HepG2 (cell line): ENCODE measurements around the gene HAUS2. TPM values are rescaled to one million over a fixed set of nuclear protein-coding genes. Genes with fewer than 3 reads are reported as not detected.

ENCODE experiments used
- ARID4A ChIP-seq: sonication (generic); formaldehyde crosslinking; IDR thresholded peaks from 2 replicates; pipeline ENCODE4 v1.5.0; 2020; ENCODE audit warnings: mild to moderate bottlenecking, missing genetic modification reagents, borderline replicate concordance
- ELK4 ChIP-seq: sonication (generic); formaldehyde crosslinking; IDR thresholded peaks from 2 replicates; pipeline ENCODE4 v1.9.0; 2021; ENCODE audit warnings: missing genetic modification reagents, borderline replicate concordance
- ETS1 ChIP-seq: sonication (generic); formaldehyde crosslinking; IDR thresholded peaks from 2 replicates; pipeline ENCODE4 v1.4.0; 2020; ENCODE audit warnings: missing genetic modification reagents
- FOXA3 ChIP-seq: IDR thresholded peaks from 2 replicates; pipeline ENCODE4 v1.6.1; 2016; ENCODE audit warnings: missing genetic modification reagents, missing compliant biosample characterization
- FOXC1 ChIP-seq: sonication (generic); formaldehyde crosslinking; IDR thresholded peaks from 2 replicates; pipeline ENCODE4 v1.8.0; 2022; ENCODE audit warnings: mild to moderate bottlenecking, missing genetic modification reagents, borderline replicate concordance
- FOXK1 ChIP-seq: sonication (generic); formaldehyde crosslinking; IDR thresholded peaks from 2 replicates; pipeline ENCODE4 v1.4.0; 2020; ENCODE audit warnings: low read depth, missing genetic modification reagents, borderline replicate concordance
- HOXD1 ChIP-seq: sonication (generic); formaldehyde crosslinking; IDR thresholded peaks from 2 replicates; pipeline ENCODE4 v1.5.0; 2020; ENCODE audit warnings: missing genetic modification reagents
- MAFF ChIP-seq: IDR thresholded peaks from 2 replicates; pipeline ENCODE4 v1.6.1; 2011; ENCODE audit warnings: low read depth, low read length, improper control_type of control experiment
- MXI1 ChIP-seq: IDR thresholded peaks from 3 replicates; pipeline ENCODE4 v1.6.1; 2012; ENCODE audit warnings: low read depth, low read length, inconsistent platforms, borderline replicate concordance
- PHF20 ChIP-seq: sonication (generic); formaldehyde crosslinking; IDR thresholded peaks from 2 replicates; pipeline ENCODE4 v1.5.0; 2020; ENCODE audit warnings: mild to moderate bottlenecking, missing genetic modification reagents
- REL ChIP-seq: sonication (generic); formaldehyde crosslinking; conservative IDR thresholded peaks from 2 replicates; pipeline ENCODE4 v1.8.0; 2022; ENCODE audit warnings: mild to moderate bottlenecking, missing genetic modification reagents, moderate library complexity
- RFXANK ChIP-seq: IDR thresholded peaks from 2 replicates; pipeline ENCODE4 v1.6.1; 2016
- SKI ChIP-seq: fragments of 450-650 bp; IDR thresholded peaks from one replicate; pipeline ENCODE4 v1.6.1; 2018; ENCODE audit warnings: mild to moderate bottlenecking; ENCODE audit not compliant: partially characterized antibody
- SOX5 ChIP-seq: IDR thresholded peaks from 2 replicates; pipeline ENCODE4 v1.6.1; 2016; ENCODE audit warnings: borderline replicate concordance
- SYNCRIP ChIP-seq: fragments of 200-400 bp; formaldehyde crosslinking; IDR thresholded peaks from 2 replicates; pipeline ENCODE4 v1.6.1; 2018; ENCODE audit warnings: mild to moderate bottlenecking, low read depth, low read length; ENCODE audit not compliant: insufficient read depth
- TFDP1 ChIP-seq: IDR thresholded peaks from 2 replicates; pipeline ENCODE4 v1.6.1; 2016; ENCODE audit warnings: missing compliant biosample characterization, missing genetic modification reagents, borderline replicate concordance
- ZBTB38 ChIP-seq: sonication (generic); formaldehyde crosslinking; IDR thresholded peaks from 2 replicates; pipeline ENCODE4 v1.5.1; 2020; ENCODE audit warnings: mild to moderate bottlenecking, missing genetic modification reagents
- ZNF329 ChIP-seq: sonication (generic); formaldehyde crosslinking; IDR thresholded peaks from 2 replicates; pipeline ENCODE4 v1.9.0; 2021; ENCODE audit warnings: low read depth, mild to moderate bottlenecking, missing genetic modification reagents
- ZNF335 ChIP-seq: sonication (generic); formaldehyde crosslinking; IDR thresholded peaks from 2 replicates; pipeline ENCODE4 v1.4.0; 2020; ENCODE audit warnings: missing genetic modification reagents
- ZNF496 ChIP-seq: sonication (generic); formaldehyde crosslinking; IDR thresholded peaks from 2 replicates; pipeline ENCODE4 v1.8.1; 2023; ENCODE audit warnings: mild to moderate bottlenecking, moderate library complexity, missing genetic modification reagents; ENCODE audit not compliant: insufficient replicate concordance
- ZNF660 ChIP-seq: sonication (generic); formaldehyde crosslinking; IDR thresholded peaks from 2 replicates; pipeline ENCODE4 v1.5.1; 2020; ENCODE audit warnings: mild to moderate bottlenecking, low read depth, missing genetic modification reagents, borderline replicate concordance
- ZNF747 ChIP-seq: sonication (generic); formaldehyde crosslinking; IDR thresholded peaks from 2 replicates; pipeline ENCODE4 v1.8.1; 2023; ENCODE audit warnings: missing genetic modification reagents, mild to moderate bottlenecking, borderline replicate concordance
- ZSCAN29 ChIP-seq: sonication (generic); formaldehyde crosslinking; conservative IDR thresholded peaks from 2 replicates; pipeline ENCODE4 v1.4.0; 2020; ENCODE audit warnings: mild to moderate bottlenecking, missing genetic modification reagents
- polyA plus RNA-seq, 8 experiments: library from polyadenylated mRNA; depleted of rRNA in 3 of 8; stranded (reverse) in 7 of 8; unstranded in 1 of 8; fragments of >200 nt; fragmentation: Illumina TruSeq in 4 of 8; extraction: Trizol in 4 of 8; gene quantifications; 2 replicates each; pipeline versions ENCODE4 v1.2.1 to v1.2.3, GENCODE V29; 2011 to 2016; ENCODE audit warnings: low read depth in 4 of 8, missing spikeins in 1 of 8, mixed read lengths in 1 of 8; ENCODE audit not compliant: insufficient read depth in 1 of 8
- total RNA-seq, 5 experiments: library from RNA; depleted of rRNA; stranded (reverse); fragments of >200 nt; fragmentation: Illumina TruSeq; extraction: Trizol; gene quantifications; 2 replicates each; pipeline ENCODE4 v1.2.3, GENCODE V29; 2016; ENCODE audit warnings: low read depth in 1 of 5

HAUS2 gene
- total and polyA plus RNA-seq, 2 of the 13 experiments (the other 11 are each of a cell fraction or from before 2014, with no cell fraction given), result 11.6 to 32.9 TPM

GRCh38 chr15:42548249-42549031 lies at the start of gene HAUS2, which contains the start of gene LRRC57 (continued):
- peak; percentile 98; the same call in 1 of the 2 replicates for TF ChIP-seq ARID4A (CRISPR knock-in tag)
- no peak for TF ChIP-seq ELK4 (CRISPR knock-in tag)
- no peak for TF ChIP-seq MAFF
- TF ChIP-seq ZSCAN29 (CRISPR knock-in tag), result no peak
- no peak for TF ChIP-seq ZNF660 (CRISPR knock-in tag)
- TF ChIP-seq ZBTB38 (CRISPR knock-in tag), result peak; percentile 90
- TF ChIP-seq HOXD1, result no peak
- TF ChIP-seq SOX5 (CRISPR knock-in tag), result peak; percentile 35; the same call in 1 of the 2 replicates
- TF ChIP-seq RFXANK (CRISPR knock-in tag), result no peak
- TF ChIP-seq ZNF496 (CRISPR knock-in tag), result no peak
- no peak for TF ChIP-seq SKI
- TF ChIP-seq FOXC1, result peak; percentile 26; the same call in 1 of the 2 replicates
- TF ChIP-seq ZNF747 (CRISPR knock-in tag), result peak; percentile 84
- no peak for TF ChIP-seq ETS1 (CRISPR knock-in tag)
- no peak for TF ChIP-seq ZNF329 (CRISPR knock-in tag)
- TF ChIP-seq TFDP1, result peak; percentile 97
- no peak for TF ChIP-seq ZNF335
- TF ChIP-seq MXI1, result peak; percentile 90; the same call in 1 of the 3 replicates
- peak; percentile 49 for TF ChIP-seq FOXA3 (CRISPR knock-in tag)
- no peak for TF ChIP-seq SYNCRIP
- peak; percentile 56; the same call in 1 of the 2 replicates for TF ChIP-seq REL
- peak; percentile 83 for TF ChIP-seq FOXK1 (CRISPR knock-in tag)
- TF ChIP-seq PHF20 (CRISPR knock-in tag), result peak; percentile 96
